Head of caudate nucleus (tissue), 42 donors: ENCODE results near the gene POLH.
"Not testable (repeated sequence)": the region's sequence is repeated elsewhere in the genome, so short reads cannot be mapped to it uniquely, and the experiment has no call there.

Experiments
- DNase-seq, 42 donors: peaks; one replicate each; pipeline versions ENCODE4 v3.0.0 to v3.0.0-alpha.2; 2020 to 2021; ENCODE audit warnings: mixed read lengths in 7 of 42
- intact Hi-C: fragments of 100-400 bp; cut with DNase I; formaldehyde crosslinking; loops from one replicate; pipeline ENCODE4 v1.15.0; 2022

Gene POLH

GRCh38 chr6:43658161-43658560 lies 82.2 kb downstream of the POLH start:
- DNase-seq = no peak
- intact Hi-C loops = no loop called here

DNA sequence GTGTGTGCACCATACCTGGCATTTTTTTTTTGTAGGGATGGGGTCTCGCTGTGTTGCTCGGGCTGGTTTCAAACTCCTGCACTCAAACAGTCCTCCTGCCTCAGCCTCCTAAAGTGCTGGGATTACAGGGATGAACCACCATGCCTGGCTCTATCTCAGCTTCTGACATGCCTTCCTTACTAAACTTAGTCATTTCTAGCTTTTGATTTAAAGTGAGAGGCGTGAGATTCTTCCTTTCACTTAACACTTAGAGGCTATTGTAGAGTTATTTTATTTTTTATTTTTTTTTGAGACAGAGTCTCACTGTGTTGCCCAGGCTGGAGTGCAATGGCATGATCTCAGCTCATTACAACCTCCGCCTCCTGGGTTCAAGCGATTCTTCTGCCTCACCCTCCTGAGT lies 87.0 kb downstream of the POLH start:
- DNase-seq, intact Hi-C loops: not testable (repeated sequence)
